Smooth muscle cell (in vitro differentiated cells): ENCODE measurements around the gene SUSD1. TPM values are rescaled to one million over a fixed set of nuclear protein-coding genes. Genes with fewer than 3 reads are reported as not detected.

Experiments used
- DNase-seq: peaks from one replicate; lab custom pipeline; 2025; ENCODE audit not compliant: unreplicated experiment; lab: John Stamatoyannopoulos, UW
- H2AFZ ChIP-seq: fragments of 200-600 bp; sonication (generic); 2 replicates; pipeline ENCODE4 v1.6.0; 2016; ENCODE audit warnings: antibody characterized with exemption, low read depth, mild to moderate bottlenecking
- H3F3A ChIP-seq: fragments of 200-600 bp; sonication (generic); 2 replicates; pipeline ENCODE4 v1.6.0; 2017; ENCODE audit warnings: antibody characterized with exemption, low read depth
- H3K27ac ChIP-seq: fragments of 200-600 bp; sonication (generic); 2 replicates; pipeline ENCODE4 v1.5.1; 2016; ENCODE audit warnings: low read depth, mild to moderate bottlenecking
- H3K27me3 ChIP-seq: fragments of 200-600 bp; sonication (generic); 2 replicates; pipeline ENCODE4 v1.6.1; 2016; ENCODE audit warnings: low read depth, mild to moderate bottlenecking
- H3K36me3 ChIP-seq: fragments of 200-600 bp; sonication (generic); 2 replicates; pipeline ENCODE4 v1.5.1; 2016; ENCODE audit warnings: low read depth
- H3K4me1 ChIP-seq: fragments of 200-600 bp; sonication (generic); 2 replicates; pipeline ENCODE4 v1.5.1; 2016; ENCODE audit warnings: low read depth
- H3K4me2 ChIP-seq: fragments of 200-600 bp; sonication (generic); 2 replicates; pipeline ENCODE4 v1.6.0; 2016; ENCODE audit warnings: mild to moderate bottlenecking
- H3K4me3 ChIP-seq: fragments of 200-600 bp; sonication (generic); 2 replicates; pipeline ENCODE4 v1.5.1; 2016; ENCODE audit warnings: mild to moderate bottlenecking
- H3K79me2 ChIP-seq: fragments of 200-600 bp; sonication (generic); 2 replicates; pipeline ENCODE4 v1.6.0; 2016; ENCODE audit warnings: low read depth, mild to moderate bottlenecking
- H3K9ac ChIP-seq: fragments of 200-600 bp; sonication (generic); 2 replicates; pipeline ENCODE4 v1.6.0; 2016; ENCODE audit warnings: low read depth
- H3K9me3 ChIP-seq: fragments of 200-600 bp; sonication (generic); replicated peaks from 2 replicates; pipeline ENCODE4 v1.5.1; 2016; ENCODE audit warnings: low read depth
- H4K20me1 ChIP-seq: fragments of 200-600 bp; sonication (generic); 2 replicates; pipeline ENCODE4 v1.6.0; 2016; ENCODE audit warnings: low read depth
- CTCF ChIP-seq: fragments of 200-600 bp; sonication (generic); IDR thresholded peaks from 2 replicates; pipeline ENCODE4 v1.5.1; 2017; ENCODE audit warnings: borderline replicate concordance, mild to moderate bottlenecking, antibody characterized with exemption; ENCODE audit not compliant: insufficient read depth, poor library complexity, severe bottlenecking
- WGBS: methylation state at CpG from one replicate; pipeline ENCODE4 v1.1.7; 2016; ENCODE audit warnings: low lambda C conversion rate; 5-methylcytosine and 5-hydroxymethylcytosine counted together
- polyA plus RNA-seq: library from polyadenylated mRNA; unstranded; fragments of >200 nt; fragmentation: Nextera tagmentation; extraction: Ambion mirVana; gene quantifications from 2 replicates; pipeline ENCODE4 v1.2.1, GENCODE V29; 2016
- total RNA-seq: library from RNA; depleted of rRNA; stranded (reverse); fragments of >200 nt; gene quantifications from 2 replicates; pipeline ENCODE4 v1.2.3, GENCODE V29; 2014

Gene SUSD1
- total and polyA plus RNA-seq, 2 experiments from 2014 or later, result 6.7 to 11.8 TPM

GRCh38 chr9:112059145-112059965 is 115.7 kb downstream of the SUSD1 start:
- Histone ChIP-seq H3K36me3 (no peaks in the 10 kb centered on the region), H3K9me3 (no peaks in the 10 kb centered on the region), H3K27me3 (no peaks in the 10 kb centered on the region), H3K79me2 (no peaks in the 10 kb centered on the region), H3K27ac (peak overlapping the region; percentile 92), H3K4me1 (no peaks in the 10 kb centered on the region), H3K4me2 (no peak overlapping the region), H3F3A (peaks cover 27% of the 10 kb centered on the region), H2AFZ (no peak overlapping the region), H4K20me1 (no peaks in the 10 kb centered on the region), H3K9ac (no peak overlapping the region), H3K4me3 (no peak overlapping the region)
- no peak for TF ChIP-seq CTCF
- no peak for DNase-seq
- WGBS, result 53% methylated on average over 13 of the region's 13 CpGs

- H4K20me1 ChIP-seq, result no peaks in the 10 kb centered on the region
- no peak for TF ChIP-seq CTCF
- no peaks in the 10 kb centered on the region for H3K27me3 ChIP-seq
- no peaks in the 10 kb centered on the region for H3K4me1 ChIP-seq
- 81% methylated on average over 2 of the region's 2 CpGs for WGBS
- H2AFZ ChIP-seq, result no peak overlapping the region
- H3K27ac ChIP-seq, result no peak overlapping the region
- no peak overlapping the region for H3K9ac ChIP-seq
- no peak overlapping the region for H3K4me2 ChIP-seq
- no peak overlapping the region for H3K4me3 ChIP-seq
- H3F3A ChIP-seq, result peaks cover 23% of the 10 kb centered on the region
- H3K36me3 ChIP-seq, result no peaks in the 10 kb centered on the region
- no peaks in the 10 kb centered on the region for H3K79me2 ChIP-seq
- DNase-seq, result no peak
- no peaks in the 10 kb centered on the region for H3K9me3 ChIP-seq
These were observed 118.1 kb downstream of the SUSD1 start for GRCh38 chr9:112056996-112057395.

GRCh38 chr9:112054916-112055315 is 120.2 kb downstream of the SUSD1 start:
- Histone ChIP-seq H3K9me3 (no peaks in the 10 kb centered on the region), H3K4me2 (no peak overlapping the region), H2AFZ (no peak overlapping the region), H3K36me3 (no peaks in the 10 kb centered on the region), H3K27me3 (no peaks in the 10 kb centered on the region), H3F3A (peaks cover 5% of the 10 kb centered on the region), H3K79me2 (no peaks in the 10 kb centered on the region), H3K4me3 (no peak overlapping the region), H3K9ac (no peak overlapping the region), H3K27ac (no peak overlapping the region), H4K20me1 (no peaks in the 10 kb centered on the region), H3K4me1 (peaks cover 7% of the 10 kb centered on the region)
- no peak for TF ChIP-seq CTCF
- no peak for DNase-seq
- WGBS, result 96% methylated on average over 4 of the region's 4 CpGs

- H3K27ac ChIP-seq, result no peak overlapping the region
- no peak for TF ChIP-seq CTCF
- no peak overlapping the region for H2AFZ ChIP-seq
- no peak overlapping the region for H3K4me3 ChIP-seq
- WGBS, result 98% methylated on average over 5 of the region's 5 CpGs
- peaks cover 14% of the 10 kb centered on the region for H3K4me1 ChIP-seq
- no peak overlapping the region for H3K4me2 ChIP-seq
- H3K27me3 ChIP-seq, result no peaks in the 10 kb centered on the region
- H3K9ac ChIP-seq, result no peak overlapping the region
- no peaks in the 10 kb centered on the region for H3K9me3 ChIP-seq
- H3K79me2 ChIP-seq, result no peaks in the 10 kb centered on the region
- no peaks in the 10 kb centered on the region for H3F3A ChIP-seq
- H3K36me3 ChIP-seq, result no peaks in the 10 kb centered on the region
- no peak for DNase-seq
- no peaks in the 10 kb centered on the region for H4K20me1 ChIP-seq
These were observed 123.3 kb downstream of the SUSD1 start for GRCh38 chr9:112051812-112052211.
